HCT116 (cell line): ENCODE measurements around the gene EGFL7. TPM values are rescaled to one million over a fixed set of nuclear protein-coding genes. Genes with fewer than 3 reads are reported as not detected.

Source experiments
- ATAC-seq: fragments of 200-7000 bp; cut with Tn5 transposase; 2 replicates; pipeline ENCODE4 v1.9.1; 2020; ENCODE audit warnings: mild to moderate bottlenecking, moderate library complexity
- BruUV-seq: library from RNA; stranded (reverse); fragments of 400-500 nt; replicated peaks from 2 replicates; lab custom pipeline; 2021; lab: Mats Ljungman, UMichigan
- CTCF ChIA-PET: fragments of 300-600 bp; sonication (Branson Sonifier 250); formaldehyde crosslinking; loops from one replicate; lab custom pipeline; 2021; ENCODE audit warnings: antibody characterized with exemption; lab: Charles Lee
- POLR2A ChIA-PET: fragments of 300-600, 350-600 bp; sonication (Branson Sonifier 250); formaldehyde crosslinking; loops from one replicate; lab custom pipeline; 2021; ENCODE audit warnings: antibody characterized with exemption; lab: Charles Lee
- RAD21 ChIA-PET, 2 experiments: fragments of 300-600 bp; sonication (Branson Sonifier 250); formaldehyde crosslinking; loops; one replicate each; lab custom pipeline; 2023; ENCODE audit warnings: low total read pairs in 2 of 2; ENCODE audit not compliant: uncharacterized antibody in 2 of 2, unreplicated experiment in 2 of 2, low non-redundant PET in 1 of 2; lab: Charles Lee
- DNase-seq: peaks from one replicate; pipeline ENCODE4 v3.0.0-alpha.2; 2010; ENCODE audit warnings: low read depth, low spot score
- H2AFZ ChIP-seq: fragments of 200-600 bp; shearing (Covaris generic), sonication (generic); 2 replicates; pipeline ENCODE4 v1.6.1; 2017; ENCODE audit warnings: low read depth, mixed run types, mixed read lengths, antibody characterized with exemption, low read length; ENCODE audit not compliant: poor library complexity, severe bottlenecking
- H3K27ac ChIP-seq: 2 replicates; pipeline ENCODE4 v1.5.1; 2012; ENCODE audit warnings: low read depth, low read length
- H3K27me3 ChIP-seq: fragments of 200-600 bp; sonication (generic); 2 replicates; pipeline ENCODE4 v1.6.1; 2016; ENCODE audit warnings: mixed run types, low read length, mixed read lengths; ENCODE audit not compliant: insufficient read depth
- H3K36me3 ChIP-seq, 2 experiments: fragments of 200-500 bp in 1 of 2; fragments of 200-600 bp in 1 of 2; sonication (Bioruptor generic) in 1 of 2; sonication (generic) in 1 of 2; 2 replicates each; pipeline versions ENCODE4 v1.5.1 to v1.6.1; 2014 to 2016; ENCODE audit warnings: low read length in 2 of 2, inconsistent platforms in 1 of 2, mixed read lengths in 1 of 2, mixed run types in 1 of 2; ENCODE audit not compliant: insufficient read depth in 2 of 2, control insufficient read depth in 1 of 2
- H3K4me1 ChIP-seq, 2 experiments: fragments of 200-600 bp in 1 of 2; sonication (generic) in 1 of 2; 2 replicates each; pipeline versions ENCODE4 v1.5.1 to v1.6.1; 2012 to 2017; ENCODE audit warnings: low read length in 2 of 2, inconsistent platforms in 1 of 2, mild to moderate bottlenecking in 1 of 2, mixed read lengths in 1 of 2, mixed run types in 1 of 2, moderate library complexity in 1 of 2; ENCODE audit not compliant: insufficient read depth in 2 of 2, control insufficient read depth in 1 of 2
- H3K4me2 ChIP-seq: fragments of 200-600 bp; sonication (generic); 2 replicates; pipeline ENCODE4 v1.6.1; 2017; ENCODE audit warnings: mixed run types, low read length, mixed read lengths
- H3K4me3 ChIP-seq, 2 experiments: fragments of 200-600 bp in 1 of 2; sonication (generic) in 1 of 2; replicated peaks in 1 of 2; 2 replicates each; pipeline ENCODE4 v1.5.1; 2011 to 2016; ENCODE audit warnings: low read length in 2 of 2, control low read depth in 1 of 2, low read depth in 1 of 2, mild to moderate bottlenecking in 1 of 2, mixed read lengths in 1 of 2, mixed run types in 1 of 2
- H3K79me2 ChIP-seq: fragments of 200-600 bp; sonication (generic); 2 replicates; pipeline ENCODE4 v1.6.1; 2017; ENCODE audit warnings: mild to moderate bottlenecking, mixed run types, low read length, moderate library complexity, mixed read lengths; ENCODE audit not compliant: insufficient read depth
- H3K9ac ChIP-seq: fragments of 200-600 bp; sonication (generic); 2 replicates; pipeline ENCODE4 v1.6.1; 2016; ENCODE audit warnings: low read length, mixed read lengths
- H3K9me2 ChIP-seq: fragments of 200-600 bp; sonication (generic), shearing (Covaris generic); 2 replicates; pipeline ENCODE4 v1.6.1; 2017; ENCODE audit warnings: mixed run types, mild to moderate bottlenecking, moderate library complexity; ENCODE audit not compliant: insufficient read depth
- H3K9me3 ChIP-seq, 2 experiments: fragments of 200-500 bp in 1 of 2; fragments of 200-600 bp in 1 of 2; sonication (Bioruptor generic) in 1 of 2; sonication (generic) in 1 of 2; 2 replicates each; pipeline ENCODE4 v1.6.1; 2014 to 2017; ENCODE audit warnings: low read length in 2 of 2, mixed read lengths in 2 of 2, inconsistent platforms in 1 of 2, low read depth in 1 of 2, mild to moderate bottlenecking in 1 of 2, mixed run types in 1 of 2, moderate library complexity in 1 of 2; ENCODE audit not compliant: control insufficient read depth in 1 of 2, insufficient read depth in 1 of 2
- H4K20me1 ChIP-seq: fragments of 200-600 bp; sonication (generic), shearing (Covaris generic); 2 replicates; pipeline ENCODE4 v1.6.1; 2017; ENCODE audit warnings: mixed run types, mild to moderate bottlenecking, moderate library complexity; ENCODE audit not compliant: insufficient read depth
- CBX3 ChIP-seq: IDR thresholded peaks from 2 replicates; pipeline ENCODE4 v1.6.1; 2012; ENCODE audit warnings: low read depth
- EGR1 ChIP-seq: IDR thresholded peaks from 2 replicates; pipeline ENCODE4 v1.6.1; 2012; ENCODE audit warnings: low read depth
- ELF1 ChIP-seq: IDR thresholded peaks from 2 replicates; pipeline ENCODE4 v1.6.1; 2012; ENCODE audit warnings: low read depth, borderline replicate concordance
- EZH2 ChIP-seq: fragments of 200-600 bp; sonication (generic); IDR thresholded peaks from 2 replicates; pipeline ENCODE4 v1.6.1; 2017; ENCODE audit warnings: antibody characterized with exemption, mixed run types
- EZH2phosphoT487 ChIP-seq: fragments of 200-600 bp; IDR thresholded peaks from 2 replicates; pipeline ENCODE4 v1.6.1; 2018; ENCODE audit warnings: antibody characterized with exemption, borderline replicate concordance
- FOSL1 ChIP-seq: IDR thresholded peaks from 2 replicates; pipeline ENCODE4 v1.6.1; 2012; ENCODE audit warnings: low read depth
- JUND ChIP-seq: IDR thresholded peaks from 2 replicates; pipeline ENCODE4 v1.6.1; 2012
- POLR2AphosphoS5 ChIP-seq: IDR thresholded peaks from 2 replicates; pipeline ENCODE4 v1.6.1; 2011; ENCODE audit warnings: mild to moderate bottlenecking, low read depth, low read length, moderate library complexity
- SP1 ChIP-seq: IDR thresholded peaks from 2 replicates; pipeline ENCODE4 v1.6.1; 2012; ENCODE audit warnings: low read depth
- SRF ChIP-seq: IDR thresholded peaks from 2 replicates; pipeline ENCODE4 v1.6.1; 2012; ENCODE audit warnings: low read depth
- TCF7L2 ChIP-seq: IDR thresholded peaks from 2 replicates; pipeline ENCODE4 v1.7.0; 2011; ENCODE audit warnings: borderline replicate concordance, inconsistent platforms; ENCODE audit not compliant: insufficient read depth, insufficient read length; ENCODE audit errors: extremely low read depth
- YY1 ChIP-seq: IDR thresholded peaks from 2 replicates; pipeline ENCODE4 v1.6.1; 2011; ENCODE audit warnings: low read length, low read depth, moderate library complexity, mild to moderate bottlenecking; ENCODE audit not compliant: insufficient replicate concordance; ENCODE audit errors: extremely low read depth
- ZFX ChIP-seq: fragments of 450-650 bp; IDR thresholded peaks from 2 replicates; pipeline ENCODE4 v1.6.1; 2017
- intact Hi-C: fragments of 100-400 bp; cut with micrococcal nuclease; formaldehyde crosslinking; loops from 2 replicates; pipeline ENCODE4 v1.10.0; 2022
- total RNA-seq: library from RNA; stranded (reverse); gene quantifications from one replicate; pipeline ENCODE4 v1.2.1, GENCODE V29; 2021; ENCODE audit not compliant: unreplicated experiment
- TF ChIP-seq, protein P1 (sequence below): IDR thresholded peaks from 2 replicates; pipeline ENCODE4 v1.6.1; 2012
- TF ChIP-seq, protein P2 (sequence below): IDR thresholded peaks from 2 replicates; pipeline ENCODE4 v1.6.1; 2012

The EGFL7 gene
- total RNA-seq, 1 experiment from 2014 or later, result 82.0 TPM

GRCh38 chr9:136676297-136676794, 13.6 kb downstream of the EGFL7 start:
- H3K4me1 ChIP-seq, result peaks cover 0 to 23% of the 10 kb centered on the region in 2 experiments; a peak in 1 of 4 replicates
- TF ChIP-seq YY1, result no peak
- TF ChIP-seq, protein P1, sequence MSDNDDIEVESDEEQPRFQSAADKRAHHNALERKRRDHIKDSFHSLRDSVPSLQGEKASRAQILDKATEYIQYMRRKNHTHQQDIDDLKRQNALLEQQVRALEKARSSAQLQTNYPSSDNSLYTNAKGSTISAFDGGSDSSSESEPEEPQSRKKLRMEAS, result no peak
- TF ChIP-seq ELF1, result no peak
- TF ChIP-seq JUND, result no peak
- no peak for TF ChIP-seq EZH2phosphoT487
- TF ChIP-seq POLR2AphosphoS5, result no peak
- no peak for TF ChIP-seq SRF
- TF ChIP-seq FOSL1, result no peak
- TF ChIP-seq CBX3, result no peak
- TF ChIP-seq EZH2, result no peak
- TF ChIP-seq ZFX, result no peak
- TF ChIP-seq SP1, result no peak
- no peak for TF ChIP-seq TCF7L2
- TF ChIP-seq, protein P2, sequence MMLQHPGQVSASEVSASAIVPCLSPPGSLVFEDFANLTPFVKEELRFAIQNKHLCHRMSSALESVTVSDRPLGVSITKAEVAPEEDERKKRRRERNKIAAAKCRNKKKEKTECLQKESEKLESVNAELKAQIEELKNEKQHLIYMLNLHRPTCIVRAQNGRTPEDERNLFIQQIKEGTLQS, result no peak
- no peak for TF ChIP-seq EGR1
- ATAC-seq (no peak), DNase-seq (no peak)
- RAD21 ChIA-PET, result no interaction called here
- peaks cover 0 to 7% of the 10 kb centered on the region in 2 experiments; a peak in 2 of 4 replicates for H3K36me3 ChIP-seq
- H3K27ac ChIP-seq, result no peak overlapping the region
- no peaks in the 10 kb centered on the region for H3K9me3 ChIP-seq
- H3K4me2 ChIP-seq, result no peak overlapping the region
- no peak overlapping the region for H3K9ac ChIP-seq
- BruUV-seq, result no TSS peak
- H4K20me1 ChIP-seq, result no peaks in the 10 kb centered on the region
- intact Hi-C loops, result no loop called here
- POLR2A ChIA-PET, result interaction anchor here (1.1 to 1.5 kb wide), 2 partner anchors 8 to 11 kb away, joined by 3 read pairs; partner anchors contain the start of gene AGPAT2
- CTCF ChIA-PET, result interaction anchor here (0.8 kb wide), 1 partner anchor 17 kb away, joined by 3 read pairs; no protein-coding TSS in a partner anchor
- H3K4me3 ChIP-seq, result no peak overlapping the region
- H2AFZ ChIP-seq, result no peak overlapping the region
- H3K27me3 ChIP-seq, result no peaks in the 10 kb centered on the region
- H3K9me2 ChIP-seq, result no peaks in the 10 kb centered on the region
- peaks cover 19% of the 10 kb centered on the region for H3K79me2 ChIP-seq
